Measurements from ENCODE around the gene GPI. TPM values are rescaled to one million over a fixed set of nuclear protein-coding genes. Genes with fewer than 3 reads are reported as not detected.

The GPI gene
- total and polyA plus RNA-seq, 9 donors: 94.0 to 194 (median 163) TPM

DNA sequence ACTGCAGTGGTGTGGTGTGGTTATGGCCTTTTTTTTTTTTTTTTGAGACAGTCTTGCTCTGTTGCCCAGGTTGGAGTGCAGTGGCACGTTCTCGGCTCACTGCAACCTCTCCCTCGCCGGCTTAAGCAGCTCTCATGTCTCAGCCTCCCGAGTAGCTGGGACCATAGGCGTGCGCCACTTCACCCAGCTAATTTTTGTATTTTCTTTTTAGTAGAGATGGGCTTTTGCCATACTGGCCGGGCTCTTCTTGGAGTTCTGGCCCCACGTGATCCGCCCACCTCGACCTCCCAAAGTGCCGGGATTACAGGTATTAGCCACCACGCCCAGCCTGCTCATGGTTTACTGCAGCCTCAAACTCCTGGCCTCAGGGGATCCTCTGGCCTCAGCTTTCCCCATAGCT lies 46.2 kb downstream of the GPI start:
- Histone ChIP-seq H3K4me3 (ENCODE audit: low read length) (no peak overlapping the region), H3K36me3 (ENCODE audit: control insufficient read depth, insufficient read depth, low read length) (peaks cover 40% of the 10 kb centered on the region), H3K27ac (ENCODE audit: low read length) (no peak overlapping the region), H3K9me3 (replicated peaks; ENCODE audit: control insufficient read depth, low read depth, low read length) (no peaks in the 10 kb centered on the region), H3K27me3 (ENCODE audit: control insufficient read depth, insufficient read depth, low read length) (no peaks in the 10 kb centered on the region), H3K4me1 (ENCODE audit: control insufficient read depth, insufficient read depth, low read length) (no peaks in the 10 kb centered on the region)
- no peak for DNase-seq
- 87% methylated on average over 6 of the region's 13 CpGs for WGBS (ENCODE audit: insufficient coverage)

- no peak for DNase-seq
- WGBS (ENCODE audit: insufficient coverage): 100% methylated on average over 3 of the region's 7 CpGs
- Histone ChIP-seq H3K9me3 (replicated peaks; ENCODE audit: control insufficient read depth, low read depth, low read length) (no peaks in the 10 kb centered on the region), H3K27ac (ENCODE audit: low read length) (no peak overlapping the region), H3K4me1 (ENCODE audit: control insufficient read depth, insufficient read depth, low read length) (no peaks in the 10 kb centered on the region), H3K4me3 (ENCODE audit: low read length) (no peak overlapping the region), H3K27me3 (ENCODE audit: control insufficient read depth, insufficient read depth, low read length) (no peaks in the 10 kb centered on the region), H3K36me3 (ENCODE audit: control insufficient read depth, insufficient read depth, low read length) (peaks cover 29% of the 10 kb centered on the region)
Observed at GRCh38 chr19:34416021-34416545, 51.1 kb downstream of the GPI start.

GRCh38 chr19:34418300-34418699 lies 53.3 kb downstream of the GPI start:
- Histone ChIP-seq H3K4me1 (ENCODE audit: control insufficient read depth, insufficient read depth, low read length) (no peaks in the 10 kb centered on the region), H3K4me3 (ENCODE audit: low read length) (no peak overlapping the region), H3K27me3 (ENCODE audit: control insufficient read depth, insufficient read depth, low read length) (no peaks in the 10 kb centered on the region), H3K36me3 (ENCODE audit: control insufficient read depth, insufficient read depth, low read length) (peaks cover 31% of the 10 kb centered on the region), H3K27ac (ENCODE audit: low read length) (no peak overlapping the region), H3K9me3 (replicated peaks; ENCODE audit: control insufficient read depth, low read depth, low read length) (no peaks in the 10 kb centered on the region)
- no CpG with 5 or more reads among the region's 4 CpGs for WGBS (ENCODE audit: insufficient coverage)
- no peak for DNase-seq

DNA sequence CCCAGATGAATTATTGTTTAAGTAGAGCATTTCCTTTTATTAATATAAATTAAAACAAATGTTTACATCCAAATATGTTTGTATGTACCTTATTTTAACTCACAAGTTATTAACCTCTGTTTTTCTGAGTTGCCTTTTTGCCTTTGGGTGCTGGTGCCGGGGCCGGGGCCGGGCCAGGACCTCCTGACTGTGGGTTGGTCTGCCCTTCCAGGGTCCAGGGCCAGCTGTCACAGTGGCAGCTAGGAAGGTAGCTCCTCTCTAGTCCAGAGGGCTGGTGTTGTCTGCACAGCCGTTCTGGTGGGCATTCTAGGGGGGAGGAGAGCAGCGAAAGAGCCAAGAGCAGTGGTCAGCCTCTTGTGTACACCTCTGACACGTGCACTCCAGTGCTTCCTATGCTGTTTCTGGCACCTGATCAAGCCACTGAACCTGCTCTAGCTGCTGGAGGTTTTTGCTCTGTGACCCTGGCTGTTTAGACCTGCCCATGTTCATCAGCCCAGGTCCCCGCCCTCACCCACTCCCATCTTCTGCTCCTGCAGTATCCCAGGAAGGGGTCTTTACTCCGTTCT lies 61.2 kb downstream of the GPI start:
- DNase-seq: no peak
- no peaks in the 10 kb centered on the region for H3K9me3 ChIP-seq (replicated peaks; ENCODE audit: control insufficient read depth, low read depth, low read length)
- H3K27me3 ChIP-seq (ENCODE audit: control insufficient read depth, insufficient read depth, low read length): no peaks in the 10 kb centered on the region
- H3K36me3 ChIP-seq (ENCODE audit: control insufficient read depth, insufficient read depth, low read length): peaks cover 15% of the 10 kb centered on the region
- no peak overlapping the region for H3K27ac ChIP-seq (ENCODE audit: low read length)
- H3K4me3 ChIP-seq (ENCODE audit: low read length): no peak overlapping the region
- peaks cover 9% of the 10 kb centered on the region for H3K4me1 ChIP-seq (ENCODE audit: control insufficient read depth, insufficient read depth, low read length)
- WGBS (ENCODE audit: insufficient coverage): 84% methylated on average over 8 of the region's 8 CpGs

DNA sequence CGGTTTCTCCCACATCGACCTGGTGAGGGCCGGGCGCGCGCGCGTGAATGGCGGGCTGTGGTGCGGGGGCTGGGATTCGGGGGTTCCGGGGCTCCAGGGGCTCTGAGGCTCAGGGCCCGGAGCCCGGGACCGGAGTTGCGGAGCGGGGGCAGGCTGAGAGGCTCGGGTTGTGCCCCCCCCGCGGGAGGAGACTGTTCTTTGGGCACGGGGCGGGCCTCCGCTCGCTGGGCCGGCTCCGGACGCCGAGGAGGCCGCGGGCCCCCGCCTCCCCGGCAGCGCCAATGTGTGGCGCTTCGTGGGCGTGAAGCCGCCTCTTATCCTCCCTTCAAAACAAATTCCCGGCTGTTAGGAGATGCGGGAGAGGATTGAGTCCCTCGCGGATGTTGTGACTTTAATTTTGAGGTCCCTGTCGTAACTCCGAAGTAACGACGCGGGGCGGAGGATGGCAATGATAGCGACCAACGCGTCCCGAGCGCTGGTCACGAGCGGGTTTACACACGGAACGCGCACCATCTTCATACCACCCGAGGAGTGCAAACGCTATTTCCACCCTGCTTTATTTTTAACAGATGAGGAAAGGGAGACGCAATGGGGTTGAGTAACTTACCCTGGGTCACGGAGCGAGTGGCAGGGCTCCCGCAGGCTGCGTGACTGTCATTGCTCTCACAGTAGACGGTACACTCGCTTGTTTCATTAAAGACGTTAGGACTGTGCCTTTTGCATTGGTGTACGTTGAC lies 63.7 kb downstream of the GPI start:
- H3K27ac ChIP-seq (ENCODE audit: low read length): peak overlapping the region; percentile 74
- under 1% methylated on average over 51 of the region's 68 CpGs for WGBS (ENCODE audit: insufficient coverage)
- peaks cover 14% of the 10 kb centered on the region for H3K36me3 ChIP-seq (ENCODE audit: control insufficient read depth, insufficient read depth, low read length)
- DNase-seq: peak; percentile 51
- H3K27me3 ChIP-seq (ENCODE audit: control insufficient read depth, insufficient read depth, low read length): no peaks in the 10 kb centered on the region
- H3K4me3 ChIP-seq (ENCODE audit: low read length): peak overlapping the region; percentile 86
- peaks cover 9% of the 10 kb centered on the region for H3K4me1 ChIP-seq (ENCODE audit: control insufficient read depth, insufficient read depth, low read length)
- H3K9me3 ChIP-seq (replicated peaks; ENCODE audit: control insufficient read depth, low read depth, low read length): no peaks in the 10 kb centered on the region

DNA sequence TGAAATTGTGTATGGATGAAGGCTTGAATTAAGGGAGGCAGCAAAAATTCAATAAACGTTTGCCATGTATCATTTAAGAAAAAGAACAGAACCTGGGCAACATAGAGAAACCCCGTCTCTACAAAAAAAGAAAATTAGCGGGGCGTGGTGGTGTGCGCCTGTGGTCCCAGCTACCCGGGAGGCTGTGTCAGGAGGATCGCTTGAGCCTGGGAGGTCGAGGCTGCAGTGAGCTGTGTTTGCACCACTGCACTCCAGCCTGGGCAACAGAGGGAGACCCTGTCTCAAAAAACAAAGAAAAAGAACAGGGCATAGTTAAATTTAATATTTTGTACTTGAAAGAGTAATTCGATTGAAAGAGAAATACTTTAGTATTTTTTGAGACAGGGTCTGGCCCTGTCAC lies 64.6 kb downstream of the GPI start:
- WGBS (ENCODE audit: insufficient coverage): 71% methylated on average over 8 of the region's 9 CpGs
- Histone ChIP-seq H3K9me3 (replicated peaks; ENCODE audit: control insufficient read depth, low read depth, low read length) (no peaks in the 10 kb centered on the region), H3K4me1 (ENCODE audit: control insufficient read depth, insufficient read depth, low read length) (peaks cover 9% of the 10 kb centered on the region), H3K27me3 (ENCODE audit: control insufficient read depth, insufficient read depth, low read length) (no peaks in the 10 kb centered on the region), H3K36me3 (ENCODE audit: control insufficient read depth, insufficient read depth, low read length) (peaks cover 13% of the 10 kb centered on the region), H3K4me3 (ENCODE audit: low read length) (peak overlapping the region; percentile 86), H3K27ac (ENCODE audit: low read length) (no peak overlapping the region)
- no peak for DNase-seq

- DNase-seq: peak; percentile 48
- H3K4me1 ChIP-seq (ENCODE audit: control insufficient read depth, insufficient read depth, low read length): peaks cover 9% of the 10 kb centered on the region
- no peaks in the 10 kb centered on the region for H3K9me3 ChIP-seq (replicated peaks; ENCODE audit: control insufficient read depth, low read depth, low read length)
- H3K4me3 ChIP-seq (ENCODE audit: low read length): no peak overlapping the region
- no peaks in the 10 kb centered on the region for H3K27me3 ChIP-seq (ENCODE audit: control insufficient read depth, insufficient read depth, low read length)
- H3K36me3 ChIP-seq (ENCODE audit: control insufficient read depth, insufficient read depth, low read length): peaks cover 23% of the 10 kb centered on the region
- WGBS (ENCODE audit: insufficient coverage): 76% methylated on average over 2 of the region's 6 CpGs
- H3K27ac ChIP-seq (ENCODE audit: low read length): no peak overlapping the region
Observed at GRCh38 chr19:34430738-34431625, 66.0 kb downstream of the GPI start.

DNA sequence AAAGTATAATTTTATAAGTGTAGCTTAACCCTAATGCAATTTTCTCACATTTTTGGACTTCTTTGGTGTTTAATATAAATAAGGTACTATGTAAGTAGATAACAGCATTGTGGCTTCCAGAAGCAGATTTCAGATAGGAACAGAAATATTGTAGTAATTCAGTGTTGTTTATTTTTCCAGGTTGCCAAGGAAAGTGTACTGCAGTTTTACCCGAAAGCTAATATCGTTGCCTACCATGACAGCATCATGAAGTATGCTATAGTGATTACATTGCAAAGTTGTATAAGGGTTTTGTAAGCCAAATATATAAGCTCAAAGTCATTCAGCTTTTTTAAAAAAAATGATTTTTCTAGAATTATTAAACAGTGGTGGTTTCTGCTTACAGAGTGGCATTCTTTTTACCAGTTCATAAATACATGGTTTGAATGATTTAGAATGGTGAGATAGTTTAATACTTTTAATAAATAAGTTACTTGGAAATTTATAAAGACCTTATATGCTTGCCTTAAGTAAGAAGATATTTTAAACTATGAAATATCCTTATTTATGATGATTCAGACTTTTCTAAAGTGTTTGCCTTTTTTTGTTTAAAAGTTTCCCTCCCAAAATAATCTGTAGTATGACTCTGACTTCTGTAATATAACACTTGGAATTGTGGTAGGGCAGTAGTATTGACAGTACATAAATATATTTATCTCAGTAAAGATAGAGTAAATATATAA lies 66.8 kb downstream of the GPI start:
- Histone ChIP-seq H3K27me3 (ENCODE audit: control insufficient read depth, insufficient read depth, low read length) (no peaks in the 10 kb centered on the region), H3K27ac (ENCODE audit: low read length) (no peak overlapping the region), H3K4me3 (ENCODE audit: low read length) (no peak overlapping the region), H3K4me1 (ENCODE audit: control insufficient read depth, insufficient read depth, low read length) (peaks cover 9% of the 10 kb centered on the region), H3K9me3 (replicated peaks; ENCODE audit: control insufficient read depth, low read depth, low read length) (no peaks in the 10 kb centered on the region), H3K36me3 (ENCODE audit: control insufficient read depth, insufficient read depth, low read length) (peaks cover 26% of the 10 kb centered on the region)
- DNase-seq: no peak
- no CpG with 5 or more reads among the region's 2 CpGs for WGBS (ENCODE audit: insufficient coverage)

DNA sequence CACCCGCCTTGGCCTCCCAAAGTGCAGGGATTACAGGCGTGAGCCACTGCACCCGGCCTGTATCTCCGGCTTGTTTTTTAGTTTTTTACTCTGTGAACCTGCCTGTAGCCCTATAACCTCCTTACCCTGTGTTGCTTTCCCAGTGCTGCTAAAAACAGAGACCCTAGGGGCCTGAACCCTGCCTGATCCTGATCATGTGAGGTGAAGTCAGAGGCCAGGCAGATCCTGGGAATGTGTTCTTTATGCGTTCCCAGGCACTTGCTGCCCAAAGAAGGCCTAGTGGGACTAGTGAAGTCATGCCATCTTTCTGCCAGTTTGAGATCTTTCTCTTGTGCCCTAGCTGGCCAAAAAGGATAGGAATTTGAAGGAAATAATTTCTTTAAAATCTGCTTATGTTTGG lies 67.8 kb downstream of the GPI start:
- Histone ChIP-seq H3K27me3 (ENCODE audit: control insufficient read depth, insufficient read depth, low read length) (no peaks in the 10 kb centered on the region), H3K9me3 (replicated peaks; ENCODE audit: control insufficient read depth, low read depth, low read length) (no peaks in the 10 kb centered on the region), H3K36me3 (ENCODE audit: control insufficient read depth, insufficient read depth, low read length) (peaks cover 35% of the 10 kb centered on the region), H3K27ac (ENCODE audit: low read length) (no peak overlapping the region), H3K4me3 (ENCODE audit: low read length) (no peak overlapping the region), H3K4me1 (ENCODE audit: control insufficient read depth, insufficient read depth, low read length) (peaks cover 6% of the 10 kb centered on the region)
- DNase-seq: peak; percentile 25
- WGBS (ENCODE audit: insufficient coverage): 89% methylated on average over 5 of the region's 5 CpGs
